Activated CD8-positive, alpha-beta memory T cell treated with anti-CD3 and anti-CD28 coated beads for 36 hours (primary cell): Measurements from ENCODE around the gene CXCL6. TPM values are rescaled to one million over a fixed set of nuclear protein-coding genes. Genes with fewer than 3 reads are reported as not detected.

Experiments
- CTCF ChIA-PET: fragments of 350-600 bp; sonication (Branson Sonifier 250); formaldehyde crosslinking; loops from one replicate; lab custom pipeline; 2021; ENCODE audit warnings: antibody characterized with exemption; lab: Charles Lee
- POLR2A ChIA-PET: fragments of 350-600 bp; sonication (Branson Sonifier 250); formaldehyde crosslinking; loops from one replicate; lab custom pipeline; 2021; ENCODE audit warnings: antibody characterized with exemption; lab: Charles Lee
- total RNA-seq, 2 experiments: library from RNA; stranded (reverse); gene quantifications; one replicate each; pipeline ENCODE4 v1.2.3, GENCODE V29; 2021

Gene CXCL6
- total RNA-seq, 2 experiments from 2014 or later = not detected

DNA sequence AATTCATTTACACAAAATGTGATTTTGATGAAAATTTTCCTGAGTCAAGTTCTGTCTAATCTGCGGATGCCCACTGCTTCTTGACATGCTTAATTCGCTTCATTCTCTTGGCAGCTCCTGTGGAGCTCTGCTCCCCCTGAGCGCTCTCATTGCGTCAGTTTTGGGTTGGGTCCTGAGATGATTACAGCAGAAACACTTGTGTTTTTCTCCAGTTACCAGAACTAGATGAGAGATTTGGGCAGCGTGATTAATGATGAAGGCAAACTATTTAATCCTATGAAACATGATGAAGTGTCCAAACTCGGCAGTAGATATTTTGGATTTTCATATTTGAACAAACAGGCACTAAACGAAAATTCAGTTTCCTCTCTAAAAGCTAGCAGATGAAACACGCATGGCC is 28.5 kb downstream of the CXCL6 start:
- POLR2A ChIA-PET = no interaction called here
- CTCF ChIA-PET = no interaction called here

DNA sequence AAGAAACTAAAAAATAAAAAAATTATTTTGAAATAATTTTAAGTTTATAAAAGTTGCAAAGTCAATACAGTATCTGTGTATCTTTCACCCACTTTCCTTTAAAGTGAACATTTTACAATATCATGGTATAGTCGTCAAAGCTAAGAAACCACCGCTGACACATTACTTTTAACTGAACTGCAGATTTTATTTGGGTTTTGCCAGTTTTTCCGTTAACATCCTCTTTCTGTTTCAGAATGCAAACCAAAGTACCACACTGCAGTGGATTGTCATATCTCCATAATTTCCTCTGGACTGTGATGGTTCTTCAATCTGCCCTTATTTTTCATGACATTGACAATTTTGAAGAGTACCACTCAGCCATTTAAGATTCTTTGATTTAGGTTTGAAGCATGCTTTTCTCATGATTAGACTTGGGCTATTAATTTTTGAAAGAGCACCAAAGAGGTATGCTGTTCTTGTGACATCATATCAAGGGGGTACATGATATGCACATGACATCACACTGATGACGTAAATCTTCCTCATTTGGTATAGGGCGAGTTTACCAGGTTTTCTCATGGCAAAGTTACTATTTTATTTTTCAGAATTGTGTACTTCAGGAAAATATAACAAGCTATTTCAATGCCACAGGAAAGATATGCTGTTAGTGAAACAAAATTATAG is 29.1 kb downstream of the CXCL6 start:
- POLR2A ChIA-PET = no interaction called here
- CTCF ChIA-PET = no interaction called here

DNA sequence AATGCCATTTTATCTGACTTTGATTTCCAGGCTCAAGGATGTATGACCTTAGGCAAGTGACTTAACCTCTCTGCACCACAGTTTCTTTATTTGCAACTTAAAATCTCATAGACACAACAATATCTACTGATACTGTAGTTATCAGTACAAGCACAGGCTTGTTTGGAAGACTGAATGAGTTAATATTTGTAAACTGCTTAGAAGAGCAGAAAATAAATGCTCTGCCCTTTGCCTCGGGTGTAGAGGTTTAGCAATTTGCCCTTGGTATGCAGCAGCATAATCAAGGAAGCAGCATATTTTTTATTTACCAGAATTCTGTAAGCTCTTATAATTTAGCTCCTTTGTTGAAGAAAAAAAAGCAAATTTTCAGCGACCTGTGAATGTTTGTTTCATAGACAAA is 29.8 kb downstream of the CXCL6 start:
- ChIA-PET POLR2A (no interaction called here), CTCF (no interaction called here)

DNA sequence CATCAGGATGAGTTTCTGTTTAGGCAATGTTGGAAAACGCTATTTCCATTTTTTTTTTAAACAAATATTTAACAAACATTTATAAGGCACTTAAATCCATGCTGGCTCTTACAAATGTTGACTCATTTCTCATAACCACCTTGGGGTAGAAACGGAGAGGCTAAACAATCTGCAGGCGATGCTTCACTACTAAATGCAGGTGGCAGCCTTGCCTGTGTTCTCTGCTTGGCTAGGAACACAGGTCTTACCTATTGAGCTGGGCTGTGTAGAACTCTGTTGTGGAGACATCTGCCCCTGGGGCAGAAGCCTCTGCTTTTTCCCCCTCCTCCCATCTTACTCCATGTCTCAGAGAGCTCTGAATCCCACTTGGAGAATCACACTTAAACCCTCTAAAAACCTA is 31.3 kb downstream of the CXCL6 start:
- CTCF ChIA-PET = no interaction called here
- POLR2A ChIA-PET = no interaction called here

DNA sequence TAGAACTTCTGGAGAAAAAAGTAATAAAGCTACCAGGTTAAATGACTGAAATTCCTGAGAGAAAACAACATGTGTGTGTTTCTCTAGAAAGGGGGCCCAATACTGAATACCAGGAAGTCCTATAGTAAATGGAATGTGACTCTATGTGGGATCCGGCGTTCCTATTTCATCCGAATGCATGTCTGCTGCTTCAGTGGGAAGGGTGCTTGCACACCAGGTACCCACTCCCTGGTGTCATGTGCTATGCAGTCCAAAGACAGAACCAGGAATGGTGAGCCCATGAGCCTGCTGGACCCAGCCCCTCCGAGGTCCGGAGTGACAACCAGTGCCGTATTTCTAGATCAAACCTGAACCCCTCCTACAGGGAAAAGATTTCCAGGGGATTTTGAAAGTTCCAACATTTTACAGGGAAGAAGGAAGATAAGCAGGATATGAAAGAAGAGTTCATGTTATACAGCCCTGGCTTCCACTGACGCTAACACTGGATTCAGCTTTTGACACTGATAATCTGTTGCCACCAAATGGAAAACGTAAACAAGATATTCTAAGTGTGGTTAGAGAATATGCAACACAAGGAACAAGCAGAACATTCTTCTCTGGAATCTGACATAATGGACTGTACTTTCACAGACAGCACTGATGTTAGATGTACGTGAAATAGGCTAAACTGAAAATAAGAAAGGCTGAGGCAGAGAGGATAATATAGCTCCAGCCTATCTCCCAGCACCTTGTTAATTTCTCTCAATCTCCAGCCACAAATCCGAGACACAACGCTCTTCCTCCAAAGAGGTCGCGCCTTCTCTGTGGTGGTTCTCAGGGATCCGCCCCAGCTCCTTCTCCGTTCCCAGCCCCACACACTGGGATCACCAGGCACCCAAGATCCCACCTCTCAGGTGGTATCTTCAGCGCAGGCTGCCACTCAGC is 32.0 kb downstream of the CXCL6 start:
- CTCF ChIA-PET = no interaction called here
- POLR2A ChIA-PET = no interaction called here

DNA sequence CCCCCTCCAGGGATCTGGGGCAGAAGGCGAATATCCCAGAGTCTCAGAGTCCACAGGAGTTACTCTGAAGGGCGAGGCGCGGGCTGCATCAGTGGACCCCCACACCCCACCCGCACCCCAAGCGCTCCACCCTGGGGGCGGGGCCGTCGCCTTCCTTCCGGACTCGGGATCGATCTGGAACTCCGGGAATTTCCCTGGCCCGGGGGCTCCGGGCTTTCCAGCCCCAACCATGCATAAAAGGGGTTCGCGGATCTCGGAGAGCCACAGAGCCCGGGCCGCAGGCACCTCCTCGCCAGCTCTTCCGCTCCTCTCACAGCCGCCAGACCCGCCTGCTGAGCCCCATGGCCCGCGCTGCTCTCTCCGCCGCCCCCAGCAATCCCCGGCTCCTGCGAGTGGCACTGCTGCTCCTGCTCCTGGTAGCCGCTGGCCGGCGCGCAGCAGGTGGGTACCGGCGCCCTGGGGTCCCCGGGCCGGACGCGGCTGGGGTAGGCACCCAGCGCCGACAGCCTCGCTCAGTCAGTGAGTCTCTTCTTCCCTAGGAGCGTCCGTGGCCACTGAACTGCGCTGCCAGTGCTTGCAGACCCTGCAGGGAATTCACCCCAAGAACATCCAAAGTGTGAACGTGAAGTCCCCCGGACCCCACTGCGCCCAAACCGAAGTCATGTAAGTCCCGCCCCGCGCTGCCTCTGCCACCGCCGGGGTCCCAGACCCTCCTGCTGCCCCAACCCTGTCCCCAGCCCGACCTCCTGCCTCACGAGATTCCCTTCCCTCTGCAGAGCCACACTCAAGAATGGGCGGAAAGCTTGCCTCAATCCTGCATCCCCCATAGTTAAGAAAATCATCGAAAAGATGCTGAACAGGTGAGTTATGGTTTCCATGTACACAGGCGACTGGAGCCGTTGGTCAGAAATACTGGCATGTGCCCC is 32.9 kb downstream of the CXCL6 start, which contains the start of gene CXCL1:
Gene CXCL1, plus strand, starts transcription at position 264 of the 926 bp plus-strand sequence. Its CDS starts 78 bp downstream, at position 342.
- ChIA-PET POLR2A (no interaction called here), CTCF (no interaction called here)

DNA sequence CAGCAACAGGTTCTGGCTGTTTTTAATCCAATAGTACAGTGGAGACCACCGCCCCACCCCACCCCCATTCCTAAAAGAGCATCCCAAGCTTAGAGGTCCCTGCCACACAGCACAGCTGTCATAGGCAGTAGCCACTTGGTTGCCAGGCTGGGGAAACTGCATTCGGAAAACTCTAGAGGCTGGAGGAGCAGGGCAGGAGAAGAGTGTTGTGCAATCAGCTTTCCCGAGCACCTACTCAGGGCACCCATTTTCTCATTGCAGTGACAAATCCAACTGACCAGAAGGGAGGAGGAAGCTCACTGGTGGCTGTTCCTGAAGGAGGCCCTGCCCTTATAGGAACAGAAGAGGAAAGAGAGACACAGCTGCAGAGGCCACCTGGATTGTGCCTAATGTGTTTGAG is 33.8 kb downstream of the CXCL6 start:
- CTCF ChIA-PET = no interaction called here
- POLR2A ChIA-PET = no interaction called here

DNA sequence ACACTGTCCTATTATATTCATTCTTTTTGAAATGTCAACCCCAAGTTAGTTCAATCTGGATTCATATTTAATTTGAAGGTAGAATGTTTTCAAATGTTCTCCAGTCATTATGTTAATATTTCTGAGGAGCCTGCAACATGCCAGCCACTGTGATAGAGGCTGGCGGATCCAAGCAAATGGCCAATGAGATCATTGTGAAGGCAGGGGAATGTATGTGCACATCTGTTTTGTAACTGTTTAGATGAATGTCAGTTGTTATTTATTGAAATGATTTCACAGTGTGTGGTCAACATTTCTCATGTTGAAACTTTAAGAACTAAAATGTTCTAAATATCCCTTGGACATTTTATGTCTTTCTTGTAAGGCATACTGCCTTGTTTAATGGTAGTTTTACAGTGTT is 34.3 kb downstream of the CXCL6 start:
- ChIA-PET POLR2A (no interaction called here), CTCF (no interaction called here)

DNA sequence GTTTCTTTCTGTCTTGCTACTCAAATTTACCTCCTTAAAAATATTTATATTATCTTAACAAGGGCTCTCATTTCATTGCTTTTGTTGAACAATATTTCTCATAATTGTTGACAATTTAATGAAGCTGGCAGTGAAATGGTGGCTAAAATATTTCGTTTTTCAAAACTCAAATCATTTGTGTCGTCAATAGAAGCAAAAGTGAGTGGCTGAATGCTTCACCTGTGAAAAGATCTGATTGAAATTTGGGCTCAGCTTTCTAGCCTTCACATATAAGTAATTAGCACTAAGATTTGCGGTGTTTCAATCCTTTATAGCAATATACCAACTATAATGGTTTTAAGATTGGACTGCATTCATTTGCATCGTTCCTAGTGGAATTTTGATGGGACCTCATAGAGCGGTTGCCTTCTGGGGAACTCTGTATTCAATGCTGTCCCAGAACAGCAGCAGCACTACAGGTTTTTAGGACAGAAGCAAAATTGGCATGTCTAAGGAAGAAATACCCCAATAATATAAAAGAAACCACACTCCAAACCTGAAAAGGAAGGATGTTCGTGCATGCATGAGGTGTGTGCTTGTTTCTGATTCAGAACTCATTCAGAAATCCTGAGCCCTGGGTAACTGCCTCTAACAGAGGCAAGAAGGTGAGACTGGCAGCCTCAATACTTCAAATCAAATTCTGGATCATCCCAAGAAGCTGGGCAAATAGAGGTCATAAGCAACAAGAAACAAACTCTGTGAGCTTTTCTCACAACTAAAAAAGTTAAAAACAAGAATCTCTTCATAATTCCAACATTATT is 35.2 kb downstream of the CXCL6 start:
- CTCF ChIA-PET = no interaction called here
- POLR2A ChIA-PET = no interaction called here

DNA sequence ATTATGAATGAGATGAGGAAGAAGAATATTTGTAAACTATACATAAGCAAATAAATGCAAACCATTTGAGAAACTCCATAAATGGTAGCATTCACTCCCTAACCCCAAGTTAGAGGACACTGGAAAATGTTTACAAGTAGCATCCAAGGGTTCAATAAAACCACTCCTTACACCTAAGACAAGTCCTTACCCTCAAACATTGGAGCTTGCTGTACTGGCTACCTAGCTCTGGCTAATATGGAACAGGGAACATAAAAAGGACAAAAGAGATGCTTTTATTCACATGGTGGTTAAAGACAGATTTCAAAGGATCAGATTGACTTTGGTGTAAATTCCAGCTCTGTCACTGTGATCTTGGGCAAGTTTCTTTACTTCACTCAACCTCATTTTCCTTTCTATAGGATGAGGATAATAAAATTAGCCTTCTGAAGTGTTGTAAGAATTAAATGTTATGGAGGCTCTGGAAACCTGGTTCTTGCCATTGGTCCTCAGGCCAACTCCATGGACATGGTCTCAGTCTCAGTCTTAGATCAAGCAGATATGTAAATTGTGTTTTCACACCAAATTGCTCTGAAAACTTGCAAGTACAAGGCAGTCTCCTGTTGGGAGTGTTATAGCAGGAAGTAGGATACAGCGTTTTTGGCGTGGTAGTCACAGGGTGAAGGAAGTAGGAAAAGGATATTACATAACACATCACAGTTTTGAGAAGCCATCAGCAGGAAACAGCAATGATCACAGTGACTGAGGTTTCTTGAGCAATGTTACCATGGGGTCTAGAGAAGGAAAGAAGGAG is 36.0 kb downstream of the CXCL6 start:
- CTCF ChIA-PET = no interaction called here
- POLR2A ChIA-PET = no interaction called here

DNA sequence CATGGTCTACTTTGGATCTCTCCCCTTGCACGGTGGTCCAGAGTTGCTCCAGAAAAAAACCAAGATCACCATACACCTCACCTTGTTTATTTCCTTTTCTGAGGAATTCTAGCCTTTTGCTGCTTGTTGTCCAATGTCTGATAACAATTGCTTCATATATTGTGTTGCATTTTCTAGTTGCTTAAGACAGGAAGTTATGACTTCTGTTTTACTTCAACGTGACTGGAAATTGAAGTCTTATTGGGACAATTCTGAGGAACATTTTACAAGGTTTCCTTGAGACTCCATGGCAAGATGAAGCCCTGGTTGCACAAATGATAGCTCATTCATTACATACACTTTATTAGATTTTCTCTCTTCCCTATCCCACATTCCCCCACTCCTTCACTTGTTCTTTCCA is 37.9 kb downstream of the CXCL6 start:
- ChIA-PET CTCF (no interaction called here), POLR2A (no interaction called here)

DNA sequence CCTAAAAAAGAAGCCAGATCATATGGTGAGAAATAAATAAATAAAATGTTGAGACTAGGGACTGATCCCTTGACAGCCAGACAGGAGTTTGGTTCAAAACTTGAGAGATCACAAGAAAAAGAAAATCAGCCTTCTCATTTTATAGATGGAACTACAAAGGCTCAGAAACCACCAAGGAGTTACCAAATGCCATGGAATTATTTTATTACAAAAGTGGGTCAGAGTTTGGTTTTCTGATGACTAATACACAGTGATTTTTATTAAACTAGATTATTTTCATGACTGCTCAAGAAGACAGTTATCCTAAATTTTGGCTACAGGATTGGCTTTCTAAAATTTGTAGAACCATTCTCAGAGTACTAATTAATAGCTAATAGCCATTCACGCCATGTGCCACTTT is 38.9 kb downstream of the CXCL6 start:
- ChIA-PET CTCF (no interaction called here), POLR2A (no interaction called here)

DNA sequence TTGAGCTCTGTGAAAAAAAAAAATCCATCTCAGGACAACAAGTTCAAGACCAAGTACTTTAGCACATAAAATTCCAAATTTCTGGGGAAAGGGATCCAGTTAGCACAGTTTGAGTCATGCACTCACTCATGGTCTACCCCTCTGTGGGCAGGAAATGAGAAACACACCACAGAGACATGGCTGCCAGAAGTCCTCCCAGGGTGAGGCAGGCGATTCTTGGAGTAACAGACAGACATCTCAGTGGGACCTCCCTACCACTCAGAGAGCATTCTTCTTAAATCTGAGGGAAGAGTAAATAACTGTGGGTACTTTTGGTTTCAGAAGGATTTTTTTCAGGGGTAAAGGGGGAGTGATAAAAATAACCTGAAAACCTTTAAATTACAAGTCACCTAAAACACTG is 46.8 kb downstream of the CXCL6 start:
- ChIA-PET CTCF (no interaction called here), POLR2A (no interaction called here)

DNA sequence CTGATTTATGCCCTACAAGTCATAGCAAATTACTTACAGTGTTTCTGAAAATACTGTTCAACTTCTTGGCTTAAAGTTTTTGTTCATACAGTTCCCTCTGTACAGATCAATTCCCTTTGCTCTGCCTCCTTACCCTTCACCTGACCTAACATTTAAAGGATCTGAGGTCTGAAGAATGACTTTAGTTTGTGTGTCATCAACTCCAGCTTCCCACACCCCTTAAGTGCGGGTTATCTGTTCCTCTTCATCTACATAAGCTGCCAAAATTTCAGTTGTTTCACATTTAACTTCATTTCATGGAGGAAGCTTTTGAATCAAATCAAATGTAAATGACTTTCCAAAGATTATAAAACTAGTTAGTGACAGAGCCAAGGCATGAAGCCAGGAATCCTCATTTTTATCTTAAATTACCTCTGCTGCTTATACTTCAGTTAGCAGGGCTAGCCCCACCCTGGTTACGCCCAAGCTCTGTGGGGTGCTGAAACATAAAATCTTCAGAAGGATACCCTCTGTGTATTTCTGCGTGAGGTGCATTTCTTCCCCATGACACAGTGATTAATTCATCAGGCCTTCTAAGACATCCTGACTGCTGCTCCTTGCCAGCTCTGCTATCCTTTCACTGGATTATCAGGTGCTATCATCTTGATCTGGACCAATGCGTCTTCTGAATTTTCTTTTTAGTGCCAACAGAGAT is 49.2 kb downstream of the CXCL6 start:
- ChIA-PET CTCF (no interaction called here), POLR2A (no interaction called here)
